ENCODE results near the gene PLPPR5. TPM values are rescaled to one million over a fixed set of nuclear protein-coding genes. Genes with fewer than 3 reads are reported as not detected.

The PLPPR5 gene
- total RNA-seq, 6 donors from 2014 or later: 0.33 TPM; not detected in 5

- DNase-seq (no peak), ATAC-seq (ENCODE audit: low FRiP score in 2 of 2) (no peak)
- H3K4me1 ChIP-seq: no peaks in the 10 kb centered on the region
- WGBS, 2 donors: 81 to 84% methylated on average over 4 of the region's 4 CpGs
- no peak overlapping the region for H3K27ac ChIP-seq
- H3K27me3 ChIP-seq: no peaks in the 10 kb centered on the region
- TF ChIP-seq EP300 (IDR thresholded peaks at IDR 0.05) (no peak), POLR2A (IDR thresholded peaks at IDR 0.05) (no peak), POLR2AphosphoS5 (IDR thresholded peaks at IDR 0.05) (no peak)
- TF ChIP-seq, protein P1, sequence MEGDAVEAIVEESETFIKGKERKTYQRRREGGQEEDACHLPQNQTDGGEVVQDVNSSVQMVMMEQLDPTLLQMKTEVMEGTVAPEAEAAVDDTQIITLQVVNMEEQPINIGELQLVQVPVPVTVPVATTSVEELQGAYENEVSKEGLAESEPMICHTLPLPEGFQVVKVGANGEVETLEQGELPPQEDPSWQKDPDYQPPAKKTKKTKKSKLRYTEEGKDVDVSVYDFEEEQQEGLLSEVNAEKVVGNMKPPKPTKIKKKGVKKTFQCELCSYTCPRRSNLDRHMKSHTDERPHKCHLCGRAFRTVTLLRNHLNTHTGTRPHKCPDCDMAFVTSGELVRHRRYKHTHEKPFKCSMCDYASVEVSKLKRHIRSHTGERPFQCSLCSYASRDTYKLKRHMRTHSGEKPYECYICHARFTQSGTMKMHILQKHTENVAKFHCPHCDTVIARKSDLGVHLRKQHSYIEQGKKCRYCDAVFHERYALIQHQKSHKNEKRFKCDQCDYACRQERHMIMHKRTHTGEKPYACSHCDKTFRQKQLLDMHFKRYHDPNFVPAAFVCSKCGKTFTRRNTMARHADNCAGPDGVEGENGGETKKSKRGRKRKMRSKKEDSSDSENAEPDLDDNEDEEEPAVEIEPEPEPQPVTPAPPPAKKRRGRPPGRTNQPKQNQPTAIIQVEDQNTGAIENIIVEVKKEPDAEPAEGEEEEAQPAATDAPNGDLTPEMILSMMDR (IDR thresholded peaks at IDR 0.05): no peak
- no peaks in the 10 kb centered on the region for H3K9me3 ChIP-seq
- H3K36me3 ChIP-seq: no peaks in the 10 kb centered on the region
- no peak overlapping the region for H3K4me3 ChIP-seq
These were observed 100.0 kb downstream of the PLPPR5 start for GRCh38 chr1:98904684-98905083.

DNA sequence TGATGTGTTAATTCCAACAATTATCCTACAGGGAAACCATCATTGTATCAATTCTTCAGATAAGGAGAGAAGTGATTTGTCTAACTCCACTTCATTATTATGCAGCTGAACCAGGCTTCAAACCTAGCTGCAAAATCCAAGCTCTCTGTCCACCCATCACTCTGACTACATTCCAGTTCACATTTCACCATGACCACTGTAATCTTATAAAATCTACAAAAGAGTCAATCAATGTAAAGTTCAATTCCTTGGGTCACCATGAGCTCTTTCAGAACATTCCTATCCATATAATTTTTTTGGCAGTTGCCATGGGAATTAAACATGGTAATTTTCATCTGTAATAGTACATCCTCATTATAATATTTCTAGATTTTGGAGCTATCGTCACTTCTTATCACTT is 100.9 kb downstream of the PLPPR5 start:
- 82 to 92% methylated on average over 1 of the region's 1 CpG for WGBS, 2 donors
- ATAC-seq (ENCODE audit: low FRiP score in 2 of 2) (no peak), DNase-seq (no peak)
- Histone ChIP-seq H3K27ac (no peak overlapping the region), H3K27me3 (no peaks in the 10 kb centered on the region), H3K36me3 (no peaks in the 10 kb centered on the region), H3K9me3 (no peaks in the 10 kb centered on the region), H3K4me1 (no peaks in the 10 kb centered on the region), H3K4me3 (no peak overlapping the region)
- TF ChIP-seq EP300 (IDR thresholded peaks at IDR 0.05): no peak
- no peak for TF ChIP-seq POLR2AphosphoS5 (IDR thresholded peaks at IDR 0.05)
- TF ChIP-seq, protein P1 (IDR thresholded peaks at IDR 0.05): no peak
- no peak for TF ChIP-seq POLR2A (IDR thresholded peaks at IDR 0.05)

DNA sequence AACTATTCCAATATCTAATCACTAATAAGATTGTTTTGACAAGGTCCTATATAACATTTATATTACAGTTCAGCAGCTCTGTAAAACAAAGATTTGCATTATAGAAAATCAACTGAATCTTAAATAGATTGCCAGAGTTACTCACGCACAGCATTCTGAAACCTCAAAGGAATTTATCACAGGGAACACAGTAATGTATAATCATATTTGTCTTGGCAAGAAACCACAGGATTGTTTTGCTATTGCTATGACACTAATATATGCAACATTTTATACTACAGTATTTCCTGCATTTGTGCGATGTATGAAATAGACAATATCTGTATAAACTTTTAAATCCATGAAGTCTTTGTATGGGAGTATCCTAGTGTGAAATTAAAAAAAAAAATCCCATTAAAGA is 101.4 kb downstream of the PLPPR5 start:
- ATAC-seq (ENCODE audit: low FRiP score in 2 of 2): no peak
- WGBS, 2 donors: 42 to 43% methylated on average over 2 of the region's 2 CpGs
- no peak for DNase-seq

GRCh38 chr1:98898940-98899339 is 105.7 kb downstream of the PLPPR5 start:
- Histone ChIP-seq H3K4me3 (no peak overlapping the region), H3K36me3 (no peaks in the 10 kb centered on the region), H3K27me3 (no peaks in the 10 kb centered on the region), H3K9me3 (no peaks in the 10 kb centered on the region), H3K27ac (no peak overlapping the region), H3K4me1 (no peaks in the 10 kb centered on the region)
- ATAC-seq (ENCODE audit: low FRiP score in 2 of 2) (no peak), DNase-seq (no peak)
- TF ChIP-seq EP300 (IDR thresholded peaks at IDR 0.05) (no peak), POLR2A (IDR thresholded peaks at IDR 0.05) (no peak), POLR2AphosphoS5 (IDR thresholded peaks at IDR 0.05) (no peak)
- TF ChIP-seq, protein P1 (IDR thresholded peaks at IDR 0.05): no peak
- 90 to 97% methylated on average over 2 of the region's 2 CpGs for WGBS, 2 donors

More for the DNA sequence above, 101.4 kb downstream of the PLPPR5 start:
- Histone ChIP-seq H3K36me3 (no peaks in the 10 kb centered on the region), H3K4me1 (no peaks in the 10 kb centered on the region), H3K9me3 (no peaks in the 10 kb centered on the region), H3K27ac (no peak overlapping the region), H3K4me3 (no peak overlapping the region), H3K27me3 (no peaks in the 10 kb centered on the region)
- TF ChIP-seq POLR2A (IDR thresholded peaks at IDR 0.05) (no peak), EP300 (IDR thresholded peaks at IDR 0.05) (no peak), POLR2AphosphoS5 (IDR thresholded peaks at IDR 0.05) (no peak)
- TF ChIP-seq, protein P1 (IDR thresholded peaks at IDR 0.05): no peak

DNA sequence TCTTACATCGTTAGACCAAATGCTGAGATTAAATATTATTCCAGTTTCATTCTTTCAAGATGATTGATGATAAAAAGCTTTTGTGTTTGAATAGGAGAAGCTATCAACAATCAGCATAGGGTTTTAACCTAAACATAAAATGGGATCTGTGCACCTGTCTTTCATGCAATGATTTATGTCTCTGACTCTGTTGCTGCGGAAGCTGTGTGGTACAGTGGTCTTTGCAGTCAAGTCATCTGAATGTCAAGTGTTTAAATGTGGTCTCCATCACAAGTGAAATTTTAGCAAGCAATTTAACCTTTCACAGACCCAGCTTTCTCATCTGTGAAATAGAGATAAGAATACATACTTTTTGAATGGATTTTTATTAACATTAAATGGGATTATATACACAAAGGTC is 107.2 kb downstream of the PLPPR5 start:
- WGBS, 2 donors: 33 to 40% methylated on average over 2 of the region's 2 CpGs
- no peak overlapping the region for H3K27ac ChIP-seq
- no peak for DNase-seq
- no peaks in the 10 kb centered on the region for H3K4me1 ChIP-seq
- no peak for ATAC-seq (ENCODE audit: low FRiP score in 2 of 2)
- H3K4me3 ChIP-seq: no peak overlapping the region
- H3K9me3 ChIP-seq: no peaks in the 10 kb centered on the region
- no peaks in the 10 kb centered on the region for H3K36me3 ChIP-seq
- TF ChIP-seq, protein P1 (IDR thresholded peaks at IDR 0.05): no peak
- TF ChIP-seq POLR2AphosphoS5 (IDR thresholded peaks at IDR 0.05) (no peak), POLR2A (IDR thresholded peaks at IDR 0.05) (no peak), EP300 (IDR thresholded peaks at IDR 0.05) (no peak)
- no peaks in the 10 kb centered on the region for H3K27me3 ChIP-seq

All from upper lobe of left lung (tissue), 6 donors.